Stimulated activated naive CD4-positive, alpha-beta T cell (primary cell): ENCODE results near the gene ADAMTS16.

Source experiments
- DNase-seq, 6 experiments: peaks; one replicate each; lab custom pipeline; 2025; lab: John Stamatoyannopoulos, UW

The ADAMTS16 gene

GRCh38 chr5:5188376-5189050 lies 48.4 kb downstream of the ADAMTS16 start:
- no peak for DNase-seq

- DNase-seq: no peak
These were observed 48.9 kb downstream of the ADAMTS16 start for GRCh38 chr5:5189051-5189430.

- no peak for DNase-seq
These were observed 51.8 kb downstream of the ADAMTS16 start for GRCh38 chr5:5191906-5192305.

GRCh38 chr5:5192681-5193080 lies 52.6 kb downstream of the ADAMTS16 start:
- no peak for DNase-seq

- no peak for DNase-seq
These were observed 55.2 kb downstream of the ADAMTS16 start for GRCh38 chr5:5195128-5195918.

GRCh38 chr5:5198135-5198534 lies 58.0 kb downstream of the ADAMTS16 start:
- no peak for DNase-seq

- no peak for DNase-seq
These were observed 58.7 kb downstream of the ADAMTS16 start for GRCh38 chr5:5198815-5199214.

GRCh38 chr5:5199495-5199894 lies 59.4 kb downstream of the ADAMTS16 start:
- DNase-seq: no peak

GRCh38 chr5:5200133-5200532 lies 60.0 kb downstream of the ADAMTS16 start:
- DNase-seq: no peak

GRCh38 chr5:5202321-5202720 lies 62.2 kb downstream of the ADAMTS16 start:
- DNase-seq: no peak

GRCh38 chr5:5203451-5203850 lies 63.3 kb downstream of the ADAMTS16 start:
- DNase-seq: no peak

GRCh38 chr5:5207828-5208227 lies 67.7 kb downstream of the ADAMTS16 start:
- no peak for DNase-seq

- DNase-seq: no peak
These were observed 69.0 kb downstream of the ADAMTS16 start for GRCh38 chr5:5209089-5209488.

- no peak for DNase-seq
These were observed 69.6 kb downstream of the ADAMTS16 start for GRCh38 chr5:5209510-5210286.

GRCh38 chr5:5217371-5217770 lies 77.2 kb downstream of the ADAMTS16 start:
- DNase-seq: no peak

GRCh38 chr5:5218396-5218795 lies 78.3 kb downstream of the ADAMTS16 start:
- DNase-seq: no peak

- DNase-seq: no peak
These were observed 79.4 kb downstream of the ADAMTS16 start for GRCh38 chr5:5219541-5219940.

- DNase-seq: no peak
These were observed 80.9 kb downstream of the ADAMTS16 start for GRCh38 chr5:5220901-5221631.

- no peak for DNase-seq
These were observed 81.6 kb downstream of the ADAMTS16 start for GRCh38 chr5:5221724-5222123.

GRCh38 chr5:5231576-5231975 lies 91.4 kb downstream of the ADAMTS16 start:
- DNase-seq: no peak

GRCh38 chr5:5234912-5235311 lies 94.8 kb downstream of the ADAMTS16 start:
- no peak for DNase-seq

GRCh38 chr5:5235685-5236084 lies 95.6 kb downstream of the ADAMTS16 start:
- DNase-seq: no peak
